Activated CD4-positive, alpha-beta T cell treated with anti-CD3 and anti-CD28 coated beads for 1 hour (primary cell): ENCODE data around the gene IFNGR1.
"Not testable (repeated sequence)": the region's sequence is repeated elsewhere in the genome, so short reads cannot be mapped to it uniquely, and the experiment has no call there.

ENCODE experiments used
- DNase-seq: peaks from one replicate; pipeline ENCODE4 v3.0.0-alpha.2; 2020

IFNGR1 gene

DNA sequence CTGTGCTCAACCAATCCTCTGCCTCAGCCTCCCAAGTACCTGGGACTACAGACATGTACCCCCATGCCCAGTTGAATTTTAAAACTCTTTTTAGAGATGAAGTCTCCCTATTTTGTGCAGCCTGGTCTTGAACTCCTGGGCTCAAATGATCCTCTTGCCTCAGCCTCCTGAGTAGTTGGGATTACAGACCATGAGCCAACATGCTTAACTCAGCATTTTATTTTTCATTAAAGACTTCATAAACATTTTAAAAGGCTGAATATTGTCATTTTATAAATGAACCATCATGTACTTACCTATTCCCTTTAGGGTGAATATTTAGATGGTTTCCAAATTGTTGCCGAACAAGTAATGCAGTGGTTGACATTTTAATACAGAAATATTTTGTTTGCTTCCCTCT lies 16.5 kb upstream of the IFNGR1 start:
- DNase-seq = no peak

DNA sequence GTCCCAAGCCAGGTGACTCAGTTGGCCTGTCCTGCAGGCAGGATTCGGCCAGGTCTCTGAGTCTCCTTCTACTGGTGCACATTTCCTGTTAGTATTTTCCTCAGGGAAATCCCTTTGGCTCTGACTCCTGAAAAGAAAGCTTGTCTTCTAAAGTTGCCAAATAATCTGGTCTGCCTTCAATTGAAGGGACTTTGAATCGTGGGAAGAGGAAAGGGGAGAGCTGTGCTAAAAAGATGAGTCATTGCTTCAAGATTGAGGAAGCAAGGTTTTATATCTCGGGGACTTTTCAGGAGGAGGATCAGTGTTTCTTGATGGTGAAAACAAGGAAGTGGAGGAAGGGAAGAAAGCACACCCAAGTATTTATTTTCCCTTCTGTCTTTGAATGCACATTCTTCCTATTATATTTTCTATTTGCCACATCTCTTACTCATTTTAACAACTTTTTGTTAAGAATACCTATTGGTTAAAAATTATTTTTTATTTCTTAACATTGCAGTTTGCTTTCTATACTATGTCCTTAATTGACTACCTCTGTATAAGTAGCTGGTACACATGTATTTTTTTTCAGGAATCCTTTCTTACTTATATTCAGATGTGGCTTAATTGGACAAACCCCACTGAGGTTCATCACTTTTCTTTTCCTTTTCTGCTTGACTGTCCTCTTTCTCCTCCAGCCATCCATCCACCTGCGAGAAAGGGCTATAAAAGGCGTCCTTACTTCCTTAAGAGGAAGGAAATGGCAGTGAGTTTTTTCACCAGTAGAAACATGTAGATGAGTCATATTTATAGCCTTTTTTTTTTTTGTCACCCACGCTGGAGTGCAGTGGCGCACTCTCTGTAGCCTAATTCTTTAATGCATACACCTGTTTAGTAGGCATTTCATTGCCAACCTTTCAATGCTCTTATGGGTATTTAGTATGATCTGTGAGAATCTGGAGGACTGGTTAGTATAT lies 15.0 kb upstream of the IFNGR1 start:
- no peak for DNase-seq

DNA sequence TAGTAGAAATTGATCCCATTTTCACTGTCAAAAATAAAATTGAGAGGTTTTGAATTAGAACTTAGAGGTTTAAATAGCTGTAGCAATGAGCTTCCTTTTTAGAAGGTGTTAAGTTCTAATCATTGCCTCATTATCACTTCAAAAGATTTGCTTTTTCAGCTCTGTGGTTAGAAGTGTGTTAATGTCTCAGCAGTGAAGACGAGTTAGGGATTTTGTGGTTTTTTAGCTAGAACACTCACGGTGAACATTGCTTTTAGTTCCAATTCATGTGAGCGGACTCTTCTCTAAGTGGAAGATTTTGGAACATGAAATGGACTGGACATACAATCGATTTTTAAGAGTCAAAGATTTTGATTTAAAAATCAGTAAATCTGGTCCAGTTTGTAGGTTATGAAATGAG lies 12.7 kb upstream of the IFNGR1 start:
- no peak for DNase-seq

DNA sequence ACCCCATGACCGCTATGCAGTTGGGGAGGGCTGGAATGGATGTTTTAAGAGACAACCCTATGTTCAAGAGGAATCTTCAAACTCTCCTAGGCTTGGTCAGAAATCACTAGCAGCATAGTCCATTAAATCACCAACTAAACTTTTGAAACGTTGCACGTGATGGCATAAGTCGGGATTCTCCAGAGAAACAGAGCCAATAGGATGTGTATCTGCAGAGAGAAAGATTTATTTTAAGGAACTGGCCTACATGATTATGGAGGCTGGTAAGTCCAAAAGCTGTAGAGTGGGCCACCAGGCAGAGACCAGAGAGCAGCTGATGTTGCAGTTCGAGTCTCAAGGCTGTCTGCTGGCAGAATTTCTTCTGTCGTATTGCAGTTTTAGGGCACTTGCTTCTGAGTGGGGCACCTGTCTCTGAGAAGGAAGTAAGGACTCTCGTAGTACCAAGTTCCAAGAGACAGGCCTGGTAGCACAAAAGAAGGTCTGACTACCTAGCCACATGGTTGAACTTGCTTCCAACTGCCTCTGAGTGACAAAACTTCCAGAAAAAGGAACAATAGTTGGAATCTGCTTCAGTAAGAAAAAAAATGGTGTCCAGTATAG lies 11.9 kb upstream of the IFNGR1 start:
- no peak for DNase-seq

DNA sequence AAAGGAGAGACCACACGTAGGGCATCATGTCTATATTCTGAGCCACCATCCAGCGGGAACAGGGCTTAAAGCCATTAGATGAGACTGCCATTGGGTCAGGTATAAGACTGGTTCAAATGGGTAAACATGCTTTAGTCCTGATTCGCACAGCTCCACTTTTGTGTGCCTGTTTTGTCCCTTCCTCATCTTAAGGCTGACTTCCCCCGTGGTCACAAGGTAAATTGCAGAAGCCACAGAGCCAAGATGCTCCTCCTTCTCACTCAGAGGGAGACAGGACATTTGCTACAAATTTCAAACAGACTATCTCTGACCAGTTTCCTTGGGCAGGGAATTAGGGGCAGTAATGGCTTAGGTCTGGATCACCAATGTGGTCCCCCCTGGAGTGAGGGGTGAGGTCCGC lies 11.4 kb upstream of the IFNGR1 start:
- DNase-seq = no peak

DNA sequence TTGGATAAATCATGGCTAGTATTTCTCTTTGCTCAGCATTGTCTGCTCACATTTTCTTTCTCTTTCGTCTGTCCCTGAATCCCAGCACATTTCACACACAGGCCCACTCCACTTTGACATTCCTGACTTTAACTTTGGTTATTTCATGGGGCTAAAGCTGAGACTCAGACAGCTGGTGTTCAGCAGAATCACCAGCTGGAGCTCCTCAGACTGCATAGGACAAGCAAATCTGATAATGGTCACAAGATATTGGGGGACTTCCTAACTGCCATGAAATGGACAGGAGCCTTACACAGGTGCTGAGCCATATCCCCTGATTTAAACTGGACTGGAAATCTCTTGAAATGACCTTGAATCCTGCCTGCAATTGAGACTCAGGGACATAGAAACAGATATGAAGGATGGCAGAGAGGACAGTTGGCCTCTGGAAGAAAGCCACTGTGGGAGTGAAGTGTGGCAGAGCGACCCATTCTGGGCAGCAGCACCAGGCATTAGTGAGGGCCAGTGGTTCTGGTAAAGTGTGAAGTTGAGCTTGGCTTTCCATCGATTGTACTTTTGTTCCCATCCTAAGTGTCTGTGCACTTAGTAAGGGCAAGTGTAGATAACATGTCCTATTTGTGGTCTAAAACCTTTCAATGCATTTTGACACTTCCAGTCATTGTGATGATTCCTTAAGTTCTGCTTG lies 10.0 kb upstream of the IFNGR1 start:
- no peak for DNase-seq

DNA sequence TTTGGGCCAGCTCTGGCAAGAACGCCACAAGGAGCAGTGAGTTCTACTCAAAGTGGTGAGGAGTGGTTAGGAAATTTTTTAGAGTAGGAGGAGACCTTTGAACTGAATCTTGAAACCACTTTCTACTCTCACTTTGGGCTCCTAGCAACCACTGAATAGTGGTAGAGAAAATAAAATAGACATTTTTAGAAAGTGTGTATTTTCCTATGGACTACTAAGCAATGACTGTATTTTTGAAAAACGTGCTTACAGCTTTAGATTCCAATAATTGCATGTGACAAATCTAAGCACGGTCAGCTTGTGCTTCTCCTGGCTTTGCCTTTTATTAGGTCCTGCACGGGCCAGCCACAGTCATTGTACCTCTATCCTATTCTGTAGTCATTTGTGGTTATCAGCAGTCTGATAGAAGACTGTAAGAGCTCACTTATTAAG lies 8.7 kb upstream of the IFNGR1 start:
- no peak for DNase-seq

DNA sequence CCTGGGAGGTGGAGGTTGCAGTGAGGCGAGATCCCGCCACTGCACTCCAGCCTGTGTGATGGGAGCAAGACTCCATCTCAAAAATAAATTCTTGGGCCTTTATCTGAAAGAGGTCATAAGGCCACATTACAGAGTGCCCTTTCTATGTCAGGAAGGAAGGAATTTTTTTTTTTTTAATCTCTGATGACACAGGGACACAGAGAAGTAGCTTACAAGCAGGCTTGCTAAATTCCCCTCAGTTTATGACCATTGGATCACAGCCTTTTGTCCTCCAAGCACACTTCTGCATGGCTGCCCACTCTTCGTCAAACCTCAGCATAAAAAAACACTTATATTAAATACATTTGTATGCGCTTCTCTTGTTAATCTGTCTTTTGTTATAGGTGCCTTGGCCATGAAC lies 7.5 kb upstream of the IFNGR1 start:
- no peak for DNase-seq

DNA sequence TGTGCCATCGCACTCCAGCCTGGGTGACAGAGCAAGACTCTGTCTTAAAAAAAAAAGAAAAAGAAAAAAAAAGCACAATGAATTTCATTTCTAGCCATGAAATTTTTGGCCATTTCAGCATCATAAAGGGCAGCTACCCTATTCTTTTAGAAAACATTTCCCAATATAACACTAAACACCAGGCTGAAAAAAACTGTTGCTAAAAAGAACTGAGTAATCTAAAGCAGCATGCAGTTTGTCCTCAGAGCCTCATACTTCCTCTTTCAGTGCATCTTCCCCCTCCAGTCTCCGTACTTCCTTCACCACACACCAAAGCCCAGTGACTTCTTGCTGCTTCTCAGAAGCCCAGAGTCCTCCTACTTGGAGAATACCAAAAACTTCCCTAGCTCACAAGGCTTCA lies 5.6 kb upstream of the IFNGR1 start:
- DNase-seq = no peak

DNA sequence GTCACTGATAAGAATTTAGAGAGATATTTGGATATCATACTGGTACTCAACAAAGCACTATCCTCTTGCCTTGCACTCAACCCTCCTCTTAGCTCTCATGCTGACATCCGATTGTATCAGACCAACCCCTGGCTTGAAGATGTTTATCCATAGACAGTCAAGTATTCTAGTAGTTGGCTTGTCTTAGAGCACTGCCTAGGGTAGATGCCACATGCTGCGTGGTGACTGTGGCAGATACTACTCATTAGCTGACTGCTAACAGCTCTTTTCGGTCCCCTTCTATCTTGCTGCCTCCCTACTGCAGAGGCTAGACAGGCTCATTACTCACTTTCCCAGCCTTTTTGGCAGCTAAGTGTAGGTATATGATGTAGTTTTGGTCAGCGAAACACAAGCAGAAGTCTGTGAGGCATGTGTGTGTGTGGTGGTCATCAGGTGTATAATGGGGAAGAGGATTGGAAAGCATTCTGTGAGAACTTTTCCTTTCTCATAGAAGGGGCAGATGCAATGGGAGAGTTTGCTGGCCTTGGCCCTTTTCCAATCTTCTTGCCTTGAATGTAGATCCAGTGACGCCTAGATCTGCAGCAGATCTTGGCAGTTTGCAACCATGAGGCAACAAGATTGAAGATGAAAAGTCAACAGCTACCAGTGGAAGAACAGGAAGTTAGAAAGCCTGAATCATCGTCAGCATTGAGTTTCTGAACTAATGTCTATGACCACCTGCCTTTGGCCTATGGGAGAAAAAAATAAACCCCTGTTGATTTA lies 4.4 kb upstream of the IFNGR1 start:
- no peak for DNase-seq

DNA sequence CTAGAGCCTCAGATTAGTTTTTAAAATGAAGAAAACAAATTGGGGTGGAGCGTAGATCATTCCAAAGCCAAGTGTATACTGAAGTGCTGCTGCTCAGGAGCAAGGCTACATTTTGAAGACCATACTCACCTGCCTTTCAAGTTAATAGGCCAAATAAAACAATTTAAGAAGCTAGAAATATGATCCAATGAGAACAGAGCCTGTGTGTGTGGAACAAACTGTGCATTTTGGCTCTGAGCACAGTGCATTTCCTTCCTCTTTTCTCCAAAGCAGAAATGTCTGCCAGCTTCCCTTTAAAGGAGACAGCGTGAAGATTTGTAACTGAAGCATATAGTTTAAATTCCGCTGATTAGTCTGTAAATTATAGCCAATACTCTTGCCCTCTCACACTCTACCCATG lies 3.2 kb upstream of the IFNGR1 start:
- DNase-seq = no peak

DNA sequence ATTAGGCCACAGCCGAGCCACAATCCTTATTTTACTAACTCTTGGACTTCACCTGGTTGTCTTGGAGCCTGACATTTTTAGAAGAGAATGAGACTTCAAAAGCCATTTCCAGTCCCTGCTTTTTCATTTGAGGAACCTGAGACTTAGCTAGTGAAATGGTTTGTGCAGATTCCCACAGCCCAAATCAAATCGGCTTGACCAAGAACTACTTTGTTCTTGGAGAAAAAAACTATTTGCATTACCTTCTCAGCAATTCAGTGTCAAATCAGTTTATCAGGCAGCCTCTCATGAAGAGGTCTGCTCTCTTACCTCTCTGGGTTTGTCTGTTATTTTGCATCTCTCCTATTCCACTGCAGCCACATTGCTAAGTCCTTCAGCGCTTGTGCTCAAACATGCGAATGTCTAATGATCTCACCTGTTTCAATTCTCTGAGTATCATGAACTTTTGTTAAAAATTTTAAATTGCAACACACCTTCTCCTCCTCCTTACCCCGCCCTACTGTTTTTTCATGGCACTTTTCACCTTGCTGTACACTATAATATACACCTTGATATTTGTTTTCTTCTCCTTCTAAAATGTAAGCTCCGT lies 573 bp upstream of the IFNGR1 start:
- DNase-seq = no peak

DNA sequence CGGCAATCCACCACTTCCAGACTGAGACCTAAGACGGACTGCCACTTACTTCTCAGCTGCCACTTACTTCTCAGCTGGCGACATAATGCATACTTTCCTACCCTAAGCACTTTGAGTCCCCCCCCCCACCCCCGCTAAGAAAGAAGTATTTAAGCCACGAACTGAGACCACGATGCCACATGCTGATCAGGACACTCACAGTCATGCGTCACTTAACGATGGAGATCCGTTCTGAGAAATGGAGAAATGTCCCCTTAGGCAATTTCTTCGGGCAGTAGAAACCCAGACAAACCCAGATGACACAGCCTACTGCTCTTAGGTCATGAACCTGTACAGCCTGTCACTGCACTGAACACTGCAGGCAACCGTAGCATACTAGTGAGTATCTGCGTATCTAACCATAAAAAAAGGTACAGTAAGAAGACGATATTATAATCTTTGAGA lies 690 bp downstream of the IFNGR1 start:
- no peak for DNase-seq

DNA sequence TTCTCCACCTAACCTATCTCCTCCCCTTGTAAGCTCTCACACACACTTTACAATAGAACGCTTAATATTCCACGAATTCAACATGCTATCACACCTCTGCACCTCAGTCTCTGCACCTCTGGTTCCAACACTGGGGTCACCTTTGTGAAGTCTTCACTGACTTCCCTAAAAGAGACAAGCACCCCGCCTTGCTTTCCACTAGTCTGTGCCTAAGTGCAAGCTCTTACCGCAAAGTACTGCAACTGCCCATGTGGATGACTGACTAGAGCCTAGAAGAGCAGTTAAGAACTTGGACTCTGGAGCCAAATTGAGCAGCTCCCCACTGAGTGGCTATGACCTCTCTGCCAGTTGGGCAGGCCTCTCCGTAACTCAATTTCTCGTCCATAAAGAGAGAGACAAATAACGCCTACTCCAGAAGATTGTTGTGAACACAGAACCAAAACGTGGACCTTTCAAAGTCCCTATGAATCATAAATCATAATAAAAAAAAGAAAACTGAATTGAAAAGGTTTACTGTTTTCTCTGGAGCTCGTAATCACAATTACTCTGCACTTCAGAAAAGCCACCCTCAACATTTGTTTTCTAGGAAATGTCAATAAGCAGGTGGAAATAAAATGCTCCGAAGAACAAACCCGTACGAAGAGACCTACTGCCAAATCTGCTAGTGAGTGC lies 1.2 kb downstream of the IFNGR1 start:
- DNase-seq = no peak

DNA sequence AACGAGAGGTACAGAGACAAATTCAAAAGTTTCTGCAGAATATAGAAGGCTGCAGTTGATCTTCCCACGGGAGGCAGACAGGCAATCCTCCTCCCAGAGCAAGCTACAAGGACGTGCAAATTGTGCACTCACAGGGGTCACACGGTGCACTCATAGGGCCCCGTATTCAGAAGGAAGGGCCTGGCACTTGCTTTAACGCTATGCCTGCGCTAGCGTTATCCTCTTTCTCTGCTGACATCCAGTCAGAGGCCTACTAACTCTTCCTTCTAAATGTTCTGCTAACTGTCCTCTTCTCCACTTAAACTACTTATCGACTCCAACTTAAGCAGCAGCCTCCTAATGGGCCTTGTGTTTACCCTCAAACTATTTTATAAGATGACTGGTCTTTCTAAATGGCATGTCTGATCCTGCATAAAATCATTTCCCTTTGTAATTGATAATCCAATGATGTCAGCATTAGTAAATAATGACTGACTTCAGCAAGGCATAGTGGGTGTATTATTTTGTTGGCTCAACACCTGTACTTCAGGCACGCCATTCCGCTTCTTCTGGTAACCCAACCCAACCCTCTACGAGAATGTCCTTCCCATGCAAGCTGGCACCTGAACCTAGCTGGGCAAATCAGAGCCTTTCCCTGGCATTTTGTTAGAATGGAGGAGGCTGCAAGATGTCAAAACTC lies 2.2 kb downstream of the IFNGR1 start:
- DNase-seq = no peak

DNA sequence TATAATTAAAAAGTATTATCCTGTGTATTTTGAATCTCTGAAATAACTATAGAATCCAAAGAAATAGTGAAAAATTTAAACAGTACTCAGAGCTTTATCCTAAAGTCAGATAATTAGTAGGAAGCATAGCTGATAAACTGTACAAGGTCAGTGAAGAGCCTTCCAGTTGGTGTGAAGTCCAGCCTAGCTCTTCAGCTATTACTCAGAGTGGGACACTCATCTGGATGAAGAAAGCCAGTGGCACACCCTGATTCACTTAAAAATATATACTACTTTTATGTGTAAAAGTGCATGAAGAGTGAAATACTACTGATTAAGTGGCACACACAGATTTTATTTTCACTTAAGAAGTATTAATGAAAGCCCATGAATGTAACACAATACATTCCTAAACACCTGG lies 3.1 kb downstream of the IFNGR1 start:
- DNase-seq = no peak

DNA sequence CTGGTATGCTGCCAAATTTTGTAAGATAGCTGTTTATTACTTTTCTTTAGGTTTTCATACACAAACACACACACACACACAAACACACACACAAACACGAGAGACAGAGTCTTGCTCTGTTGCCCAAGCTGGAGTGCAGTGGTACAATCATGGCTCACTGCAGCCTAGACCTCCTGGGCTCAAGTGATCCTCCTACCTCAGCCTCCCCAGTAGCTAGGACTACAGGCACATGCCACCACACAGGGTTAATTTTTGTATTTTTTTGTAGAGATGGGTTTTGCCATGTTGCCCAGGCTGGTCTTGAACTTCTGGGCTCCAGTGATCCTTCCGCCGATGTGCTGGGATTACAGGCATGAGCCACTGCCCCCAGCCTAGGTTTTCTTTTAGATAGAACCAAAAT lies 3.6 kb downstream of the IFNGR1 start:
- DNase-seq = not testable (repeated sequence)

DNA sequence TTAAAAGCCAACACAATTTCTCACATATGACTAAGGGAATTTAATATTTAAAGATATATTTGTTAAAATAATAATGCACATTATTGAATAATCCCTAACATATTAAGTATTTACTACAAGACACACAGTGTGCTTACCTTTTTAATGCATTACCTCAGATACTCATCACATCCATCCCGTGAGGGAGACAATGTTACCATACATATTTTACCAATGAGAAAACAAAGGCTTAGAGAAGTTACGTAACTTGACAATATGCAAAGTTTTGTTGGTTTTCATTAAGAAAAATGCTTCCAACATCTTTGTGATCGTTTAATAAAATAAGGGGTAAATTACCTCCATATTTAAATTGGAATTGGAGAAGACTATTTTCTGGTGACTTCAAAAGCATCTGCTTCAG lies 4.3 kb downstream of the IFNGR1 start:
- no peak for DNase-seq

DNA sequence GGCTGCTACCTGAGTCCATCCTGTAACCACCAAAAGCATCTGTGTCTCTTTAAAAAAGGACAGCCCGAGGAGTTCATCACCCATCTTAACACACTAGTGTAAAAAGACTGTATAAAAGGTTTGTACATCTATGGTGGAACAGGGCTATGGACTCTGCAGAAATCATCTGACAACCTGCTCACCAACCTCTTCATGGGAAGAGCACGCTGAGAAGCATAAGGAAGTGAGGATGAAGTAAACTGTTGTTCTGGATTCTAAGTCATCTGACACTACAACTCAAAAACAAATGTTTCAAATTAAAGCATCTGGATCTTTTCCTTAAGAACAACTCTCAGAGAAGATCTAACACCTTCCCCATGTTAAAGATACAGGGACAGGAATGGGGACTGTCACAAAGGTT lies 5.4 kb downstream of the IFNGR1 start:
- no peak for DNase-seq

DNA sequence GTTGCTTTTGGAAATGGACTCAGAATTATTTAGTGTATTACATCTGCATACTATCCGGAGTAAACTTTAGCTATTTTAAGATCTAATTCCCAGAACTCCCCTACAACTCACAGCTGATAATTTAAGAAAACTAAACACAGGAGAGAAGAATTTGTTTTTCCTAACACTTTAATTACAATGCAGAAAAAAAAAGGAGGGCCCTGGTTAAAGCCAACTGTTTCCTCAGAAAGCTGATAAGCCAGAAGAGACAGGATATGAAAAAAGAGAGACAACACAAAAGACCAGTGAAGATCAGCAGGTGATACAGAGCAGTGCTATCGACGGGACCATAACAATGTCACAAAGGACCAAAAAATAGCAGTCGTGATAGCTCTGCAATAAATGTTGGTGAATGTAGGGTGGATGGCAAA lies 5.8 kb downstream of the IFNGR1 start:
- DNase-seq = no peak

DNA sequence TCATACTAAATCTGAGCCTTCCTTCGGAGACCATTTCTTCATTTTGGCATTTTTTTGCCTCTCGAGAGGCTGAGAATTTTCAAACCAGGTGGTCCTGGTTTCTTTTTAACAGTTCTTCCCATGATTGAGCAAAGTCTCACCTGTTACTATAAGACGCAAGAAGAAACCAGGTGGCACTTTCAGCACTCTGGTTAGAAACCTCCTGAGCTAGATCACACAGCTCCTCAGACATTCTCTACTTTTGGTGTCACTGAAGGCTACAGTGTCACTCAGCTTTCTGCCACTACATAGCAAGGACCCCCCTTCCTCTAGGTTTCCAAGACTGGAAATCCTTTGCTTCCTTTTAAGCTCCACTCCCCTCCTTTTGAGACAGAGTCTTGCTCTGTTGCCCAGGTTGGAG lies 7.3 kb downstream of the IFNGR1 start:
- no peak for DNase-seq

DNA sequence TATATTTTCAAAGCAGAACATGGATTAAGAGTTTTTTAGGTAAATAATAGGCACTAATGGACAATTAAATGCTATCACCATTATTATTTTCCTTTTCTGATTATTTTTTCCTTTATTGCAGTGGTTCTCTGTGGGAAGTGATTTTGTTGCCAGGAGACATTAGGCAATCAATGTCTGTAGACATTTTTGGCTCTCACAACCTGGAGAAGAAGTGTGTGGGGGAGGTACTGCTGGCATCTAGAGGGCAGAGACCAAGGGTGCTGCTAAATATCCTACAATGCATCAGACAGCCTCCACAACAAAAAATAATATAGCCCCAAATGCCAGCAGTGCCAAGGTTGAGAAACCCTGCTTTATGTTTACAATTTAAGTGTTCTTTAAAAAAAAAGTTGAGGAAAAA lies 8.3 kb downstream of the IFNGR1 start:
- DNase-seq = no peak
